ENCODE results near the gene IGSF9B.

DNA sequence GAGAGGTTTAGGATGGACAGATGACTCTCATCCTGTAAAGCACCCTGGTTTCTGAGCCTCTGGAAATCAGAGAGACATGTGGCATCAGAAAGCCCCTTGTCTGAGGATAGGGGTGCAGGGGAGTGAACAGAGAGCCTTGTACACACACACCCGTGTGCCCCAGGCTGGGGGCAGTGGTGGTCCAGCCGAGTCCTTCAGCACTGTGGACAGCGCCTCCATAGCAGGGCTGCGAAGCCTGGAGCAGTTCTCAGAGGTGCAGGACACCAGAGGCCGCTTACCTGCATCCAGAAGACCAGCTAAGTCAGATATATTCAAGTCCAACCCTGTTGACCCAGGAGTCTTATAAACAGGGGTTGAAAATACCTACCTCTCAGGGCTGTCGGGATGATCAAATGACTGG is 11.5 kb upstream of the IGSF9B start:
- no peak for TF ChIP-seq POLR2A (IDR thresholded peaks at IDR 0.05)
- no peak for TF ChIP-seq CTCF (IDR thresholded peaks at IDR 0.05)

Data from heart left ventricle (tissue), 13 donors.